ENCODE data around the gene THBS2.

- TF ChIP-seq CTCF (IDR thresholded peaks at IDR 0.05 in 2 of 3, conservative IDR thresholded peaks at IDR 0.05 in 1 of 3; ENCODE audit: borderline replicate concordance in 1 of 3, insufficient read depth in 1 of 3, low read depth in 2 of 3, low read length in 2 of 3) = no peak
- TF ChIP-seq SIN3A (IDR thresholded peaks at IDR 0.05; ENCODE audit: low read depth) = no peak
- TF ChIP-seq POLR2A (IDR thresholded peaks at IDR 0.05; ENCODE audit: borderline replicate concordance, extremely low read depth, insufficient read depth, insufficient read length) = no peak
These were observed 78.9 kb downstream of the THBS2 start for GRCh38 chr6:169174516-169175359.

Data from HCT116 (cell line).